GM19397 (cell line): ENCODE measurements around the gene SYT3.
"Not testable (repeated sequence)": the region's sequence is repeated elsewhere in the genome, so short reads cannot be mapped to it uniquely, and the experiment has no call there.

ENCODE experiments used
- ATAC-seq: cut with Tn5 transposase; IDR thresholded peaks from one replicate; pipeline ENCODE4 v1.9.1; 2021; ENCODE audit warnings: mild to moderate bottlenecking, moderate library complexity; ENCODE audit not compliant: unreplicated experiment

SYT3 gene

GRCh38 chr19:50604264-50605073 is 35.2 kb downstream of the SYT3 start:
- not testable (repeated sequence) for ATAC-seq

DNA sequence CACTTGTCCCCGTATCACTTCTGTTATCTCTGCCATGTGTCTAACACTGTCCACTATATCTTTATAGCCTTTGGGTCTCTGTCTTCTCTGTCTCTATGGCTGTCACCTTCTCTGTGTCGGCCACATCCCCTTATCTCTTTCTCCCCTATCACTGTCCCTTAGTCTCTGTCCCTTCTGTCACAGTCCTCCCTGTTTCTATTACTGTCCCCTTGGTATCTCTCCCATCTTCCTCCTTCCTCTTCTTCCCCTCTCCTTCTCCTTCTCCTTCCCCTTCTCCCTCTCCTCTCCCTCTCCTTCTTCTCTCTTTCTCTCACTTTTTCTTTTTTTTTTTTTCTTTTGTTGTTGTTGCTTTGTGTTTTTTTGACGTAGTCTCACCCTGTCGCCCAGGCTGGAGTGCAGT is 36.7 kb downstream of the SYT3 start:
- no peak for ATAC-seq

DNA sequence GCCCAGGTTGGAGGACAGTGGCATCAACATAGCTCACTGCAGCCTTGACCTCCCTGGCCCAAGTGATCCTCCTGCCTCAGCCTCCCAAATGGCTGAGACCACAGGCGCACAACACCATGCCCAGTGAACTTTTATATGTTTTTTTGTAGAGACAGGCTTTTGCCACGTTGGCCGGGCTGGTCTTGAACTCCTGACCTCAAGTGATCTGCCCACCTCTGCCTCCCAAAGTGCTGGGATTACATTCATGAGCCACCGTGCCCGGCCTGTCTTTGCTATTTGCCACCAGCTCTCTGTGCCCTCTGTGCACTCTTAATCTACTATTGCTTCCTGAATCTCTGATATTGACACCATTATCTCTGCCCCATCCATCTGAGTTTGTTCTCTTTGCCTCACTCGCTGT is 37.2 kb downstream of the SYT3 start:
- no peak for ATAC-seq

DNA sequence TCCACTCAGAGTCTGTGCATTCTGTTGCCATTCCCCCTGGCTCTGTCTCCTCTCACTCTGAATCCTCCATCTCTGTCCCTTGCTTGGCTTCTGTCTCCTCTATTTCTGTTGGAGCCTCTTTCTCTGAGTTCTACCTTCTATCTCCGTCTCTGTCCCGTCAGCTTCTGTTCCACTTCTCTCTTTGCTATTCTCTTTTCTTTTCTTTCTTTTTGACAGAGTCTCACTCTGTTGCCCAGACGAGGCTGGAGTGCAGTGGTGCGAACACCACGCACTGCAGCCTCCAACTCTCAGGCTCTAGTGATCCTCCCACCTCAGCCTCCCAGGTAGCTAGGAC is 37.6 kb downstream of the SYT3 start:
- no peak for ATAC-seq

DNA sequence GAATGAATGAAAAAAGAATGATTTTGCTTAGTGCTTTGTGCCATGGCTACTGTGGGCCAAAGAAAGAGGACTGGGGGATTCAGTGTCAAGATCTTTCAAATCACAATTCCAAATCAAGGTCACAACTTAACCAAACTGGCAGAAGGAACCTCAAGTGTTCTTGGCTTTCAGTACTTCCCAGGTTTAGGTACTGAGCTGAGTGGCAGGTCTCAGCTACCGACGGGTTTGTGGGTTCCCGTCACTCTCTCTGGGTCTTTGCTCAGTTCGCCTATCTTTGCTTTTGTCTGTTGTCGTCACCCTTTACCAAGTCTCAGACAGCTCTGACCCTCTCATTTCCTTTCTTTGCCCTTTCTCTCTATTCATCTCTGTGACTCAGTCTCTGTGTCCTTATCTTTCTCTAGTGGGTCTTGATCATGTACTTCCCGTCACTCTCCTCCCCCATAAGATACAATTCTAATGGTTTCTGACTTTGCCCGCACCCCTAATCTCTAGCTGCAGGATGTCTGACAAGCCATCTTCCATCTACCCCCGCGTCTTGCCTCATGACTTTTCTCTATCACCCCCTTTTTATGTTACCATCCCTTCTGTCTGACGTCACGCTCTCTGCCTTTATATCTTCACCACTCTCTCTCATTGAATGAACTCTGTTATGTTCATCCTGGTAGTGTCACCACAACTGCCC is 38.1 kb downstream of the SYT3 start:
- ATAC-seq: no peak

DNA sequence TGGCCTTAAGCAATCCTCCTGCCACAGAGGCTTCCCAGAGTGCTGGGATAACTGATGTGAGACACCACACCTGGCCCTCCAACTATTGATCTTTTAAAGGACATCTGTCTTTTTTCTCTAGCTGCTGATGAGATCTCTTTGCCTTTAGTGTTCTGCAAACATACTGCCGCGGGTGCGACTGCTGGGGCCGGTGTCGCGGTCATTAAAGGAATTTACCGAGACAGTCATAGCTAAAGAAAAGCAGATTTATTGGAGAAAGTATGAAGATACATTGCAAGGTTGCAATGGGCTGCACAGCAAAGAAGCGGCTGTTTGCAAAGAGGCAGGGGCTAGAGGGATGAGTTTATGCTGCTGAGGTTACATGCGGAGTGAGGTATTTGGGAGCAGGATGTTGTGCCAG is 40.3 kb downstream of the SYT3 start:
- ATAC-seq: no peak

- ATAC-seq: no peak
These were observed 49.5 kb downstream of the SYT3 start for GRCh38 chr19:50590191-50590590.

DNA sequence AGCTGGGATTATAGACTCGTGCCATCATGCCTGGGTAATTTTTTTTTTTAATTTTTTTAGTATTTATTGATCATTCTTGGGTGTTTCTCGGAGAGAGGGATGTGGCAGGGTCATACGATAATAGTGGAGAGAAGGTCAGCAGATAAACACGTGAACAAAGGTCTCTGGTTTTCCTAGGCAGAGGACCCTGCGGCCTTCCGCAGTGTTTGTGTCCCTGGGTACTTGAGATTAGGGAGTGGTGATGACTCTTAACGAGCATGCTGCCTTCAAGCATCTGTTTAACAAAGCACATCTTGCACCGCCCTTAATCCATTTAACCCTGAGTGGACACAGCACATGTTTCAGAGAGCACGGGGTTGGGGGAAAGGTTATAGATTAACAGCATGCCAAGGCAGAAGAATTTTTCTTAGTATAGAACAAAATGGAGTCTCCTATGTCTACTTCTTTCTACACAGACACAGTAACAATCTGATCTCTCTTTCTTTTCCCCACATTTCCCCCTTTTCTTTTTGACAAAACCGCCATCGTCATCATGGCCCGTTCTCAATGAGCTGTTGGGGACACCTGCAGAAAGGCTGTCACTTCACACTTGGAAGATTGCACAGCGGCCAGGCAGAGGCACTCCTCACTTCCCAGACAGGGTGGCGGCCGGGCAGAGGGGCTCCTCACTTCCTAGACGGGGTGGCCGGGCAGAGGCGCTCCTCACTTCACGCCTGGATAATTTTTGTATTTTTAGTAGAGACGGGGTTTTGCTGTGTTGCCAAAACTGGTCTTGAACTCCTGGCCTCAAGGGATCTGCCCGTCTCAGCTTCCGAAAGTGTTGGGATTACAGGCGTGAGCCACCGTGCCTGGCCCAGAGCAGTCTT is 57.7 kb downstream of the SYT3 start:
- ATAC-seq: not testable (repeated sequence)

DNA sequence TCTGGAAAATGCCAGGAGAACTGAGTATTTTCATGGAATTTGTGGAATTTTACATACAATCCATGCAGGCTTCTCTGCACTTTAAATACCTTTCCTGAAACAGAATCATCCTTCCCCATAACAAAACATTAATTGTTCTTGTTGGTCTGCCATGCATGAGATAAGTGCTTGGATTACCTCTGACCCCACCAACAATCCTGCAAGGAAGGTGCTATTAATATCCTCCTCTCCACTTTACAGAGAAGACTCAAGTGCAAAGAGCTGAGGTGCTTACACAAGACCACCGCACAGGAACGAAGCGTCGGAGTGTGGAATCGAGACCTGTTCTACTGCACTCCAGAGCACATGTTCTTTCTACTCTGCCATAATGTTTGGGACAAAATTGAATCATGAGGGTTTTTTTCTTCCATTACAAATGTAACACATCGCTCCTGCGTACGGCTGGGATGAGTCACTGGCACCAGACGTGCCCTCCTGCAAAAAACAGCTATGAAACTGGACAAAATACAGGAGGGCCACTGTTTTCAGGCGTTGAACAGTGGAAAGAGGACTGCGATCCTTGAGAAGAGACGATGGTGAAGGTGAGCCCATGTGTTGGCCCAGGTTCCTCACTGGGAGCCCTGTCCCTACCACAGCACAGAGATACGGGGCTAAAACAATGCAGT is 58.6 kb downstream of the SYT3 start:
- no peak for ATAC-seq

GRCh38 chr19:50580240-50580639 is 59.4 kb downstream of the SYT3 start:
- no peak for ATAC-seq

DNA sequence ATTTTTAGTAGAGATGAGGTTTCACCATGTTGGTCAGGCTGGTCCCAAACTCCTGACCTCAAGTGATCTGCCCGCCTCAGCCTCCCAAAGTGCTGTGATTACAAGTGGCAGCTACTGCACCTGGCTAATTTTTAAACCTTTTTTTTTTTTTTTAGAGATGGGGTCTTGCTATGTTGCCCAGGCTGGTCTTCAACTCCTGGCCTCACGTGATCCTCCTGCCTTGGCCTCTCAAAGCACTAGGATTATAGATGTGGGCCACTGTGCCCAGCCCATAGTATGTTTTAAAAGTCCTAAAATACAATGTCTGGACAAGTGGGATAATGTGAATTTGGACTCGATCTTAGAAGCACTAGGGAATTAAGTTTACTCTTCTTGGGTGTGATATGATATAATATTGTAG is 62.9 kb downstream of the SYT3 start:
- ATAC-seq: not testable (repeated sequence)

DNA sequence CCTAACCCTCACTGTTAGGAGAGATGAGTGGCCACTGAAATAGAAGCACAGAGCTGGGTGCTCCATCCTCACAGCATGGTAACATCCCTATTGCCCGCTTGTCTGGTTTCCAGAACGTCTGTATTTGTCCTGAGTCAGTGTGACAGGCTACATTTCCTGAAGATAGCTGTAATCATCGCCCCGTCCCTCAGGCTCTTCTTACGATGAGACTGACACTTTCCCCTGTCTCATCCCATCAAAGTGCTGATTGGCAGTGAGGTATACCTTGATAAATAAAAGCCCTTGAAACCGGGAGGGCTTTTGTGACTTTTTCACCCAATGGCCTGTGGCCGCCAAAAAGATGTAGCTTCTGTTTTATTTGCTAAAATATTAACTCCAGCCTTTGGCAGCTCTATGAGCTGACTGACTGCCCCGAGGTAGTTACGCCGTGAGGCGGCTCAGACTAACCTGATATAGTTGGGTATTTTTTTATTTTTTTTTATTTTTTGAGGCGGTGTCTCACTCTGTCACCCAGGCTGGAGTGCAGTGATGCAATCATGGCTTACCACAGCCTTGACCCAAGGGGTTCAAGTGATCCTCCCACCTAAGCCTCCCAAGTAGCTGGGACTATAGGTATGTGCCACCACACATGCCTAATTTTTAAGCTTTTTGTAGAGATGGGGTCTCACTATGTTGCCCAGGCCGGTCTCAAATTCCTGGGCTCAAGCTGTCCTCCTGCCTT is 65.8 kb downstream of the SYT3 start:
- ATAC-seq: no peak
